Natural killer cell treated with Interleukin-12 subunit alpha and Interleukin-12 subunit beta and Interleukin-15 and Interleukin-18, amount 100 ng/mL, for 72 hours (primary cell): Measurements from ENCODE around the gene TMIGD1. TPM values are rescaled to one million over a fixed set of nuclear protein-coding genes. Genes with fewer than 3 reads are reported as not detected.

Source experiments
- ATAC-seq, 2 donors: fragments of 150-1000 bp; cut with Tn5 transposase in 1 of 2; sonication (Bioruptor Pico), chemical (Tn5 transposase) in 1 of 2; 2 replicates each; pipeline ENCODE4 v1.10.0; 2021
- DNase-seq: peaks from one replicate; pipeline ENCODE4 v3.0.0; 2022; ENCODE audit warnings: low spot score
- H3K27ac Mint-ChIP-seq, 2 donors: 1 replicate in 1 of 2; 2 replicates in 1 of 2; pipeline ENCODE4 v1.8.0; 2022; ENCODE audit warnings: mixed read lengths in 2 of 2, mild to moderate bottlenecking in 1 of 2, moderate library complexity in 1 of 2
- H3K27me3 Mint-ChIP-seq, 2 donors: 1 replicate in 1 of 2; 2 replicates in 1 of 2; pipeline ENCODE4 v1.8.0; 2022; ENCODE audit warnings: mixed read lengths in 2 of 2
- H3K36me3 Mint-ChIP-seq: one replicate; pipeline ENCODE4 v1.8.0; 2022; ENCODE audit warnings: mixed read lengths
- H3K4me1 Mint-ChIP-seq, 2 donors: 1 replicate in 1 of 2; 2 replicates in 1 of 2; pipeline ENCODE4 v1.8.0; 2022; ENCODE audit warnings: low read depth in 2 of 2, mixed read lengths in 2 of 2, mild to moderate bottlenecking in 1 of 2
- H3K4me3 Mint-ChIP-seq: one replicate; pipeline ENCODE4 v1.8.0; 2022; ENCODE audit warnings: mixed read lengths
- H3K9me3 Mint-ChIP-seq: 2 replicates; pipeline ENCODE4 v1.8.0; 2022; ENCODE audit warnings: mixed read lengths
- total RNA-seq, 2 donors: library from RNA; stranded (reverse); gene quantifications; one replicate each; pipeline ENCODE4 v1.2.3, GENCODE V29; 2022

TMIGD1 gene
- total RNA-seq, 2 donors from 2014 or later = not detected

GRCh38 chr17:30274887-30275286 is 59.0 kb downstream of the TMIGD1 start:
- Mint-ChIP-seq H3K4me3 (no peak overlapping the region), H3K4me1 (peaks cover 5 to 7% of the 10 kb centered on the region in 2 donors), H3K36me3 (peaks cover 39% of the 10 kb centered on the region), H3K9me3 (no peaks in the 10 kb centered on the region), H3K27me3 (no peaks in the 10 kb centered on the region), H3K27ac (no peak overlapping the region)
- DNase-seq (no peak), ATAC-seq (no peak)

DNA sequence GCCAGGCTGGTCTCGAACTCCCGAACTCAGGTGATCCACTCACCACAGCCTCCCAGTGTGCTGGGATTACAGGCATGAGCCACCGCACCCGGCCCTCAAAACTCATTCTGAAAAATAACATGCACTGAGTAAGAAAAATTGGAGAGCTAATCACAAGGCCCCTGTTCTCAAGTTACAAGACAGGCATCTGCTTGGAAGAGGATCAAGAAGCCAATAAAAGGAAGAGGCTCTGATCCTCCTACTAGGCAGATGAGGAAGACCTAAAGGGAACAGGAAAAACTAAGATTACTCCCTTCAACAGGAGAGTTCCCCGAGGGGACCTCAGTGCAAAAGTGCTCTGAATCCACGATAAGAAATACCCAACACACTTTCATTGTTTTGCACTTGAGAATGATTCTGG is 60.5 kb downstream of the TMIGD1 start:
- Mint-ChIP-seq H3K9me3 (no peaks in the 10 kb centered on the region), H3K36me3 (peaks cover 43% of the 10 kb centered on the region), H3K4me3 (no peak overlapping the region), H3K4me1 (peaks cover 5% of the 10 kb centered on the region in 2 donors), H3K27ac (no peak overlapping the region), H3K27me3 (no peaks in the 10 kb centered on the region)
- ATAC-seq (no peak), DNase-seq (no peak)

DNA sequence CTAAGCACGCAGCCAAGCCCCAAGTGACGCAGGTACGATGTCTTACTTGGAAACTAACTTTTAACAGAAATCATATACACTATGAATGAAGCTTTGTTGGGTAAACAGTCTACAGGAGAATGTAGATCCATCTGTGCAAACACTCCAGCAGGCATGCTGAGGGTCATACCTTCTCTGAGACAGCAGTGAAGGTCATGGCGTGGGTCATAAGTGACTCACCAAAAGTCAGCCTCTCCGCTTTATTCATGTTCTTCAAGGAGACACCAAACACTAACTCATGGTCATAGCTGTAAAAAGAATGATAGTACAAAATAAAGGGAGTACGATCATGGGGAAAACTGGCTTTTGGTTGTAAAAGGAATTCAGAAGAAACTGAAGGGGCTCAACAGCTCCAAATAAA is 62.8 kb downstream of the TMIGD1 start:
- Mint-ChIP-seq H3K36me3 (peaks cover 49% of the 10 kb centered on the region), H3K4me3 (no peak overlapping the region), H3K27ac (no peak overlapping the region), H3K4me1 (peaks cover 5% of the 10 kb centered on the region in 2 donors), H3K9me3 (no peaks in the 10 kb centered on the region), H3K27me3 (no peaks in the 10 kb centered on the region)
- ATAC-seq = no peak
- DNase-seq = no peak

- Mint-ChIP-seq H3K9me3 (no peaks in the 10 kb centered on the region), H3K36me3 (peaks cover 50% of the 10 kb centered on the region), H3K4me3 (no peak overlapping the region), H3K27me3 (no peaks in the 10 kb centered on the region), H3K4me1 (no peaks in the 10 kb centered on the region), H3K27ac (no peak overlapping the region)
- DNase-seq (no peak), ATAC-seq (no peak)
Measured at GRCh38 chr17:30267625-30268024, 66.2 kb downstream of the TMIGD1 start.

Other genes with a start within 250 kb of the TMIGD1 start
- gene NSRP1, start 217.2 kb downstream of the TMIGD1 start, total RNA-seq = 10 to 100 TPM; 35.7 to 59.8 TPM
- gene SLC6A4, start 98.4 kb downstream of the TMIGD1 start, total RNA-seq = under 1 TPM in 1 of 2 donors, not detected in 1; 0.12 TPM
- gene BLMH, start 42.1 kb downstream of the TMIGD1 start, total RNA-seq = 10 to 100 TPM; 52.5 to 97.5 TPM
- 10 to 100 TPM; 69.7 to 97.7 TPM for gene CPD, start 44.9 kb upstream of the TMIGD1 start, total RNA-seq
- gene GOSR1, start 143.4 kb upstream of the TMIGD1 start, total RNA-seq = 10 to 100 TPM; 59.2 to 62.0 TPM